HG02642 (cell line): ENCODE measurements around the gene SNX11.

Experiments used
- ATAC-seq: cut with Tn5 transposase; IDR thresholded peaks from one replicate; pipeline ENCODE4 v1.9.1; 2021; ENCODE audit warnings: mild to moderate bottlenecking; ENCODE audit not compliant: unreplicated experiment, poor library complexity

Gene SNX11

GRCh38 chr17:48127371-48128051, 19.9 kb downstream of the SNX11 start:
- no peak for ATAC-seq

DNA sequence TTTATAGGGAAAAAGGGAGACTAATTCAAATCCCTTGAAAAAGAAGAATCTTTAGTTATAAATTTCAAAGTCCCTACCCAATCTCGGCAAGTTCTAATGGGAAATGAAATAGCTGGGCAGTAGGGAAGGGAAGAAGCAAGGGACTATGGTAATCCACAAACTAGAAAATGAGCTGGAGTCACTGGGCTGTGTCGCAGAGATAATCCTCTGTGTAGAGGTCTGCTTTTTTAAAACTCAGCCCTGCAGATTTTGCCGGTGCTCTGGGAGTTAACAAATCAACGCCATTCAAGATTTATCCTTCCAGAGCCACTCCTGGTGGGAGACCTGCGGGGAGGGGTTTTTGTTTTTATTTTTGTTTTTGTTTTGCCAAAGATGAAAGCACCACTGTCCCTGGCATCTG, 20.8 kb downstream of the SNX11 start:
- no peak for ATAC-seq

DNA sequence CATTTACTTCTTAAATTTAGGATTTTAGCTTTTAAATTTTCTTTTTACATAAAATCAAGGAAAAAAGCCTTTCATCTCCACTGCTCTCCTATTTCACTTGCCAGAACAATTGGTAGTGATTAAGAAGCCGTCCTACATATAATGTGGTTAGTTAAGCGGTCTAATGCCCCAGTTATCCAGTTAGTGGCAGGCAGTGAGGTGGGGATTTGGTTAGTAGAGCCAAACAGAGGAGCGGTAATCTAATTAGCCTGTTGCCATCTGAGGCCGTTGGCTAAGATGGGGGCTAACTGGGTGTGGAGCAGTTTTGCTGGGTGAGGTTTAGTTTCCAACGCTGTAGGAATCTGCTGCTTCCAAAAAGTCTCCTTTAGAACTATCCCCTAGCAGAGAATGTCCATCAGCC, 22.4 kb downstream of the SNX11 start:
- ATAC-seq = no peak

GRCh38 chr17:48131216-48131824, 23.8 kb downstream of the SNX11 start:
- ATAC-seq = no peak

GRCh38 chr17:48132385-48132784, 24.8 kb downstream of the SNX11 start:
- no peak for ATAC-seq

DNA sequence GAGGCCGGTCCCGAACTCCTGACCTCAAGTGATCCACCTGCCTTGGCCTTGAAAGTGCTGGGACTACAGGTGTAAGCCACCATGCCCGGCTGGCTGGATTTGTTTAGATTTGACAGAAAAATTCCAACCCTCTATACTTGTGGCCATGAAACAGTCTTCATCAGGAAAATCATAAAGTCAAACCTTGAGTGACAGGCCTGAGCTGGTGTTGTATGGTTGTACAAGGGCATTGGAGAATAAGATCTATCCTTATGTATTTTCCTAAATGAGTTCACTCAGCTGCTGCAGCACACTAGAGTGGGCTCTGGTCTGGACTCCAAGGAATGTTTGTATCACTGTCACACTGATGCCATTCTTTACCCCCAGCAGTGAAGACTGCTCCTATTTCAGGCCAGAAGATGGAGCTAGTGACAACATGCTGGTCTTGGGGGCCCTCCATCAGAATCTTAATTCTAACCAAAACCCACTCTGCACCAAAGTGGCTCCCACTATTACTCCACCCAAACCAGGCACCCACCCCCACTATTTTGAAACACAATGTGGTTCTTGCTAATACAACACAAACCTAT, 27.4 kb downstream of the SNX11 start:
- ATAC-seq = no peak

GRCh38 chr17:48137656-48138055, 30.1 kb downstream of the SNX11 start:
- no peak for ATAC-seq

DNA sequence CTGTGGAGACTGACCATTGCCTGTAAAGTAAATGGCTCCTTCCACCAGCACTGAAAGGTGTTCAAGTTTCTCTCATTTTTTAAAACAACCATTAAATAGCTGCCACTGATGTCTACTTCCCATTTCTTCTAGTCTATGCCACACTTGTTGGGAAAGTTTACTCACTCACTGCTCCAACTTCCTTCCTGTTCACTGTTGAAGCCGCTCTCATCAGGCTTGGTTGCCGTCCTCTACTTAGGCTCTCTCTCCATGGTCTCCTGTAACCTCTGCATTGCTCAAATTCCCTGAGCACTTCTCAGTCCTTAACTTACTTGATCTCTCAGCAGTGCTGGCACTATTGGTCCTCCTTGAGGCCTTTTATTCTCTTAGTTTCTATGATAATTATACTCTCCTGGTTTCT, 32.4 kb downstream of the SNX11 start:
- ATAC-seq = no peak

GRCh38 chr17:48143629-48144028, 36.1 kb downstream of the SNX11 start:
- ATAC-seq = no peak

GRCh38 chr17:48144231-48144630, 36.7 kb downstream of the SNX11 start:
- no peak for ATAC-seq

DNA sequence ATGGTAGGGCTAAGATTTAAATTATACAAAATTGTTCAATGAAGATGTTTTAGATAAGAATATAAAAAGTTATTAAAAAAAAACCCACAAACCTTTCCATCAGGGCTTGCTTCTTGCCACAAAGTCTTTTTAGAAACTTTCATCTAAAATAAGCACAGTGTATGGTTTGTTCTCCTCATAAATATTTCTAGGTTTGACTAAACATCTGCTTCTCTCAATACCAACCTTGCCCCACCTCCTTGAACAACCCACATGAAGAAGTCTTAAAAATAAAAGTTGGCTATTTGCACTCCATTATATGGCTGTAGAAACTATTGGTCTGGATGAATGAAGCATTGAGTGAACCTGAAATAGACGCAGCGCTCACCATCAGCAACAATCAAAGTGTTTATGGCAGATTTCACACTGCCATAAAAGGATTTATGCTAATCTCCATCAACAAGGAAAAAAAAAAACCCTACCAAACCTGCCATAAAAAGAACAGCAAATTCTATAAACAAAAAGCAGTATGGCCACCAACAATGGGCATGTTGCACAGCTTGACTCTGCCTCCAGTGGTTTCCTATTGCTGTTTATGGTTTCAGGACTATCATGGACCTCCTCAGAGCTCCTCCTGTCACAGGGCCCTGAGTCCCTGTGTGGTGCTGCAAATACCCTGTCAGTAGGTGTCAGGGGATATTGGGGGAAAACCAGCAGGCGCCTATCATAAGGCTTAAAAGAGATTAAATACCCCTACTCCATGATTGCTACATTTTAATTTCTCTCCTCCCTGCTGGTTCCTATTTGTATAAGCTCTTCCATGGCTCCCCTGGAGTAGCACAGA, 37.6 kb downstream of the SNX11 start:
- ATAC-seq = no peak

DNA sequence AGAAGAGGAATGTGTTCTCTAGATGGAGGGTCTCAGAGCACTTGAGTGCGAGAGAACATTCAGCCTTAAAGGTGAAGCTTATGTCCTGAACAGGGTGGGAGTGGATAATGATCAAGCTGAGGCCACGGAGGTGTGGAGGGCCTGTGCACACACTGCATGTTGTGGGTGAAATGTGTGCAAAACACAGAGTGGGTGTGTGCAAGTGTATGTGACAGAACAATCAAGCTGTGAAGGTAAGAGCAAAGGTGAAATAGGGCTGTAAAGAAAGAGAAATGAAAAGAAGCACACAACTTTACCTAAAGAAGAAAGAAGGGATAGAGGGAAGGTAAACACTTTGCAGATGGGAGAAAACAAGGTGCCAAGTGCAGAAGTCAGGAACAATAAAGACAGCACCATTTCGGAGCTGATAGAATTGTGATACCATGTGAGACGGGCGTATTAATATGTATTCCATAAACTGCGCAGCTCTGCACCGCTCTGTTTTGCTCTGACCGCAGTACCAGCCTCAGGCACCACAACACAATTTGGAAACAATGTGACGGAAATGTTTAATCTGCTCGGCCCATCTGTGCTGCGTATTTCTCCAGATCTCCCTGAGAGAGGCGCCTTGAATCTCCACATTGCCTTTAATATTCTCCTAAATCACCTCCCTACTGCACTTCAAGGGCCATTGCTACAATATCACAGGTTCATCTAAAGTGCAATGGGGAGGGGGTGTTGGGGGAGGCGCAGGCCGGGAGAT, 40.6 kb downstream of the SNX11 start:
- ATAC-seq = no peak

DNA sequence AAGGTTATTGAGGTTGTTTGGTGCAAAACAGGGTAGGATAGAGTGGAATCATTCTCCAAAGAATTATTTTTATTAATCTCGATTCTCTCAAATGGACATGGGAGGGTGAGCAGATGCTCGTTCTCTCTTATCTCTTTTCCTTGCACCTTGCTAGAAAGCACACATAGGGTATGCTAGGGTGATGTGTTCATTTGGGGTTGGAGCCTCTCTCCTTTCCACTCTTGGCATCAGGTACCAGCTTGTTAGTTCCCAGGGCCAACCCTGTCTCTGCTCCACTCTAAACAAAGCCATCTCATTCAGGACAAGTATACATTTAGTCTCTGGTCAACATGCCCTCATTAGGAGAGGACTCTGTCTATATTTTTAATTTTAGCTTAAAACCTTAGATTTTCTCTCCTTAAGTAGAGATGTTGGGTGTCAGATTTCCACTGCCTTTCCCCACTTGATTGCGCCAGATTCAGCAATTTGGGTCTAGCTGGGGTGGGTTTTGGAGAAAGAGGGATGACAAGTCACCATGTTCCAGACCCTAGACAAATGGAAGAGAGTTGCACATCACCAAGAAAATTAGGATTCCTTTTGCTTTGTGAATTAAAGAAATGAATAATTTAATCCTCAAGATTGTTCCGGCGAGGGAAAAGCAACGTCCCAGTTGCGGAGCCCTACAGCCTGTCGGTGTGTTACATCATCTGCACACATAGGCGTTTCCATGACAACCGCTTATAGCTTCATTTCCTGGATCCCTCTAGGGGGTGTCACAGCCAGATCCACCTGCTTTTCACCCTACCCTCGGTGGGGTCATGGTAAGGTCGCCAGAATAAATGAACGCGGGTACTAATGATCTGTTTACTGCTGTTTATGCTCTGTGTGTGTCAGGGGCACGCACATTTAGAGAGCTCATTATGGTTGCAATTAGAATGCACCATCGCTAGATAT, 41.6 kb downstream of the SNX11 start:
- ATAC-seq = no peak

GRCh38 chr17:48149787-48150463, 42.4 kb downstream of the SNX11 start:
- no peak for ATAC-seq

GRCh38 chr17:48150597-48151001, 43.0 kb downstream of the SNX11 start:
- ATAC-seq = no peak

DNA sequence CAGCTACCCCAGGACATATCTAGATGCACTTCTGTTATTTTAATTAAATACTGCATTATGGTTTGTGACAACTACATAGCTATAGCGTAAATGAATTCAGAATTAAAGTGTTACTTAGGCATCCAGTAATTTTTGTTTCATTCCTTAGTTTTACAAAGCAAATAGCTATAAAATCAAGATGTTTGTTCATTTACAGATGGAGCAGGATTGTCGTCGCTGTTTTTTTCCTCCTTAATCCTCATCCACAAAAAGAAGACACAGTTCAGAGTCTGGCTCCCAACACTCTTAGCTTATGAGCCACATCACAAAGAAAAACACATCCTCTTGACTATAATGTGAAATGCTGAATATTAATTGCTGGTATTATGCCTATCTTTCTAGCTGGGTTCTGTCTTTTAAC, 43.7 kb downstream of the SNX11 start:
- ATAC-seq = no peak

- no peak for ATAC-seq
These were observed 44.7 kb downstream of the SNX11 start for GRCh38 chr17:48152289-48152688.

DNA sequence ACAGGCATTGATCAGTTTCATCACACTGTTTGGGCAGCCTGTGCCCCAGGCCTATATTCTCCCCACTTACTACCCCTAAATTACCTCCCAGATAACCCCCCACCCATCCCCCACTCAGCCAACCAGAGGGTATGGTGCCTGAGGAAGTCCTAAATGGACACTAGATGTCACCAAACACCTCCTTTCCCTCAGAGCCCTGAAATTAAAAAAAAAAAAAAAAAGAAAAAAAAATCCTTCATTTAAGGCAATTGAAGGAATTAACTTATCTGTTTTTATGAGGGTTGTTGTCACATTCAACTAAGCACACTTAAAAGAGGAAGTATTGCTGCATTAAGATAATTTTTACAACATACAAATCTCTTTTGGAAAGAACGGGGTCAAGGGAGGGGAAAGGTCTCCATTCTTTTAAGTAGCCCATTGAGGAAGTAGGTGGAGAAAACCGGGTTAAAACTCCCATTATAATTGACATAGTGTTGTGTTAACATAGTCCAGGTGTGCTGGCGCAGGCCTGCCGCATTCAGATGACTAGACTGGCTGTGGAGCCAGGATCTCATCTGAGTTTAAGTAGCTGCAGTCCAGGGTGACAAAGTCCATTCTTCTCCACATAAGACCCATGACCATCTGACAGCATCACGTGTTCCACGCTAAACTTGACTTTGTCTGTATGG, 46.3 kb downstream of the SNX11 start:
- ATAC-seq = no peak
